Trophoblast cell (in vitro differentiated cells and primary cell): ENCODE results near the gene BCL7A.
A peak's percentile ranks its signal among the peaks of the same experiment; 100 is the strongest.

Experiments used
- DNase-seq, 2 donors: peaks; one replicate each; pipeline ENCODE4 v3.0.0-alpha.2; 2016
- H2AFZ ChIP-seq: 2 replicates; pipeline ENCODE4 v1.6.1; 2013; ENCODE audit warnings: low read length, moderate library complexity, mild to moderate bottlenecking; ENCODE audit not compliant: insufficient read depth, poor library complexity
- H2AK5ac ChIP-seq: 2 replicates; pipeline ENCODE4 v1.6.1; 2013; ENCODE audit warnings: mild to moderate bottlenecking, low read length
- H2BK120ac ChIP-seq: 2 replicates; pipeline ENCODE4 v1.6.1; 2013; ENCODE audit warnings: low read length, mild to moderate bottlenecking, moderate library complexity; ENCODE audit not compliant: insufficient read depth, poor library complexity
- H2BK12ac ChIP-seq: 2 replicates; pipeline ENCODE4 v1.6.1; 2013; ENCODE audit warnings: mild to moderate bottlenecking, low read length, moderate library complexity
- H2BK5ac ChIP-seq: 2 replicates; pipeline ENCODE4 v1.6.1; 2013; ENCODE audit warnings: low read length, low read depth, moderate library complexity, mild to moderate bottlenecking; ENCODE audit not compliant: poor library complexity
- H3K14ac ChIP-seq: 2 replicates; pipeline ENCODE4 v1.6.1; 2013; ENCODE audit warnings: mild to moderate bottlenecking, low read length
- H3K18ac ChIP-seq: 2 replicates; pipeline ENCODE4 v1.6.1; 2013; ENCODE audit warnings: mild to moderate bottlenecking, low read length
- H3K23ac ChIP-seq: 2 replicates; pipeline ENCODE4 v1.6.1; 2013; ENCODE audit warnings: low read length
- H3K27ac ChIP-seq: 2 replicates; pipeline ENCODE4 v1.5.1; 2013; ENCODE audit warnings: low read depth, mild to moderate bottlenecking, inconsistent platforms, low read length, moderate library complexity
- H3K27me3 ChIP-seq: 2 replicates; pipeline ENCODE4 v1.6.1; 2013; ENCODE audit warnings: inconsistent platforms, mild to moderate bottlenecking, low read length, moderate library complexity; ENCODE audit not compliant: insufficient read depth
- H3K36me3 ChIP-seq, 2 experiments: 1 replicate in 1 of 2; 2 replicates in 1 of 2; pipeline ENCODE4 v1.6.1; 2013; ENCODE audit warnings: low read length in 2 of 2, mild to moderate bottlenecking in 2 of 2, moderate library complexity in 1 of 2; ENCODE audit not compliant: insufficient read depth in 2 of 2, control insufficient read depth in 1 of 2
- H3K4ac ChIP-seq: 2 replicates; pipeline ENCODE4 v1.6.1; 2013; ENCODE audit warnings: low read depth, mild to moderate bottlenecking, low read length, moderate library complexity
- H3K4me1 ChIP-seq, 2 experiments: 1 replicate in 1 of 2; 2 replicates in 1 of 2; pipeline ENCODE4 v1.6.1; 2013; ENCODE audit warnings: low read length in 2 of 2, mild to moderate bottlenecking in 2 of 2, moderate library complexity in 1 of 2; ENCODE audit not compliant: insufficient read depth in 2 of 2, control insufficient read depth in 1 of 2
- H3K4me2 ChIP-seq: 2 replicates; pipeline ENCODE4 v1.6.1; 2013; ENCODE audit warnings: inconsistent platforms, mild to moderate bottlenecking, low read length, moderate library complexity
- H3K4me3 ChIP-seq: 2 replicates; pipeline ENCODE4 v1.5.1; 2013; ENCODE audit warnings: mild to moderate bottlenecking, low read depth, low read length, inconsistent platforms
- H3K79me1 ChIP-seq: one replicate; pipeline ENCODE4 v1.6.1; 2013; ENCODE audit warnings: low read length
- H3K79me2 ChIP-seq: 2 replicates; pipeline ENCODE4 v1.6.1; 2013; ENCODE audit warnings: low read length, mild to moderate bottlenecking; ENCODE audit not compliant: control insufficient read depth, insufficient read depth, poor library complexity
- H3K9ac ChIP-seq: 2 replicates; pipeline ENCODE4 v1.6.1; 2013; ENCODE audit warnings: mild to moderate bottlenecking, low read length
- H3K9me3 ChIP-seq: 2 replicates; pipeline ENCODE4 v1.6.1; 2013; ENCODE audit warnings: low read depth, mild to moderate bottlenecking, control low read depth, inconsistent platforms, low read length; ENCODE audit not compliant: insufficient read depth
- H4K12ac ChIP-seq: 2 replicates; pipeline ENCODE4 v1.6.1; 2013; ENCODE audit warnings: low read depth, mild to moderate bottlenecking, low read length, moderate library complexity
- H4K8ac ChIP-seq: 2 replicates; pipeline ENCODE4 v1.6.1; 2013; ENCODE audit warnings: low read depth, mild to moderate bottlenecking, low read length, moderate library complexity
- H4K91ac ChIP-seq: one replicate; pipeline ENCODE4 v1.6.1; 2013; ENCODE audit warnings: low read depth, mild to moderate bottlenecking, low read length, moderate library complexity
- WGBS: extraction: QIAGEN DNeasy Blood & Tissue Kit; methylation state at CpG from one replicate; pipeline ENCODE4 v1.1.7; 2013; ENCODE audit warnings: missing lambda C conversion rate; ENCODE audit not compliant: insufficient read length, insufficient coverage; ENCODE audit errors: extremely low coverage; 5-methylcytosine and 5-hydroxymethylcytosine counted together

BCL7A gene

DNA sequence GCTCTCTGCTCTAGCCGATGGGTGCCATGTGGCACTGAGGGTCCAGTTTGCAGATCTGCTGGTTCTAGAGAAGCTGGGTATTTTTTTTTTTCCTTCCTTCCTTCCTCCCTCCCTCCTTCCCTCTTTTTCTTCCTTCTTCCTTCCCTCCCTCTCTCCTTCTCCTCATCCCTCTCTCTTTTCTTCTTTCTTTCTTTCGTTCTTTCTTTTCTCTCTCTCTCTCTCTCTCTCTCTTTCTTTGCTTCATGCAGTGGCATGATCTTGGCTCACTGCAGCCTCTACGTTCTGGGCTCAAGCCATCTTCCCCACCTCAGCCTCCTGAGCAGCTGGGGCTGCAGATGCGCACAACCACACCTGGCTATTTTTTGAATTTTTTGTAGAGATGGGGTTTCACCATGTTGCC, 2.7 kb upstream of the BCL7A start:
- Histone ChIP-seq H3K4me1 (peaks cover 7 to 8% of the 10 kb centered on the region in 2 experiments), H3K14ac (no peak overlapping the region), H4K91ac (no peak overlapping the region), H2BK120ac (no peak overlapping the region), H3K18ac (no peak overlapping the region), H3K4me2 (no peak overlapping the region), H3K9ac (no peak overlapping the region), H3K4me3 (no peak overlapping the region), H3K79me2 (peaks cover 8% of the 10 kb centered on the region), H4K8ac (no peak overlapping the region), H3K79me1 (peaks cover 9% of the 10 kb centered on the region), H2AK5ac (no peak overlapping the region), H3K4ac (no peak overlapping the region), H3K23ac (no peak overlapping the region), H4K12ac (no peak overlapping the region), H2BK12ac (no peak overlapping the region), H3K36me3 (no peaks in the 10 kb centered on the region), H3K27me3 (peaks cover 6% of the 10 kb centered on the region), H3K27ac (no peak overlapping the region), H2BK5ac (no peak overlapping the region), H2AFZ (no peak overlapping the region), H3K9me3 (peaks cover 3% of the 10 kb centered on the region)
- WGBS: no CpG with 5 or more reads among the region's 4 CpGs
- no peak for DNase-seq

DNA sequence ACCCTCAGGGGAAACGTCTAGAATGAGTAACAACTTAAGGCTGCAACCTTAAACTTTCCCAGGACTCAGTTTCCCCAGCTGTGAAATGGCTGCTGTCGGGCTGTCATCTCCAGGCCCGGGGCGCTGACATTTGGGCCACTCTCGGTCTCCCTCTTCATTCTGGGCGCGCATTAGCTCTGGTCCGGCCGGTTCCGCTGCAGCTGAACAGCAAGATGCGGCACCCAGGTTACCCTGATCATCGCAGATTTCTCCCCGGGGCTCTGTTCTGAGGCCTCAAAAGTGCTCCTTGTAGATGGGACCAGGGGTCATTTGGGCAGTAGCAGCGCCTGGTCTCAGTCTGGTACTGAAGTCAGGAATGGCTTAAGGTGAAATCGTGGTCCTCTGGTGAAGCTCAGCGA, 890 bp upstream of the BCL7A start:
- no peak overlapping the region for H2BK5ac ChIP-seq

DNA sequence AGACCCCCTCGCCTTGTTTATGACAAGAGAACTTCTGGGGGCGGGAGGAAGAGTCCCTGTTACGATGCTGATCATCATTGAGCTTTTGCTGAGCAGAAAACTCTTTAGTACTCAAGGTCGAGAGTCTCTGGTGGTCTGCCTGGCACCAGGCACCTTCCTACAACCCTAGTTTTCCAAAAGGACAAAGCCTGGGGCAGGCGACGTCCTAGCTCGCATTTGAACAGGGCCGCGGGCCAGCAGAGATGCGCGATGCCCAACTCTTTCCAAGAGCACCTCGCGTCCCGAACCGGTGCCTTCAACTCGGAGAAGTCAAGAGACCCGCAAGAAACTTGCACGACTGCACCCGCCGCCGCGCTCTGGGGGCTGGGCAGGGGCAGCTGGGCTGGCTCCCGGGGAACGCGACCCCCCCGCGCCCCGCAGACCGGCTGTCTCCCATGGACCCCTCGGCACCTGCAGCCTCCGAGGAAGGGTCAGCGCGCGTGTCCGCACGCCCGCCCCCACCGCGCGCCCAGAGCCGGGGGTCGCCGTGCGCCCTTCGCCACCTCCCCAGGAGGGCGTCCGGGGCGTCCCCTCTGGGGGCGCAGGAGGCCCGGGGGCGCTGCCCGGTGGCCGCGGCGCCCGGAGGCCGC, 377 bp upstream of the BCL7A start:
- Histone ChIP-seq H2AFZ (peak overlapping the region; percentile 51), H2AK5ac (no peak overlapping the region), H2BK5ac (no peak overlapping the region), H3K18ac (no peak overlapping the region), H3K4ac (no peak overlapping the region), H3K9ac (no peak overlapping the region), H3K23ac (no peak overlapping the region), H3K79me1 (peaks cover 9% of the 10 kb centered on the region), H4K8ac (no peak overlapping the region), H3K27ac (no peak overlapping the region), H4K12ac (no peak overlapping the region), H3K4me3 (peak overlapping the region; percentile 89), H2BK12ac (no peak overlapping the region), H3K9me3 (peaks cover 4% of the 10 kb centered on the region), H3K79me2 (peaks cover 8% of the 10 kb centered on the region), H4K91ac (no peak overlapping the region), H3K36me3 (no peaks in the 10 kb centered on the region), H3K14ac (no peak overlapping the region), H3K27me3 (peaks cover 6% of the 10 kb centered on the region), H2BK120ac (no peak overlapping the region), H3K4me1 (peaks cover 7 to 8% of the 10 kb centered on the region in 2 experiments), H3K4me2 (peak overlapping the region; percentile 99)
- WGBS: no CpG with 5 or more reads among the region's 57 CpGs
- peak in 1 of 2 donors; percentile 10 for DNase-seq

More for the DNA sequence above, 890 bp upstream of the BCL7A start:
- no peak for DNase-seq
- H3K27me3 ChIP-seq: peaks cover 6% of the 10 kb centered on the region
- no peak overlapping the region for H3K14ac ChIP-seq
- H3K4me3 ChIP-seq: no peak overlapping the region
- H2AK5ac ChIP-seq: no peak overlapping the region
- peaks cover 3% of the 10 kb centered on the region for H3K9me3 ChIP-seq
- H3K18ac ChIP-seq: no peak overlapping the region
- peaks cover 7 to 8% of the 10 kb centered on the region in 2 experiments for H3K4me1 ChIP-seq
- no peak overlapping the region for H3K4ac ChIP-seq
- peak overlapping the region; percentile 99 for H3K4me2 ChIP-seq
- H4K8ac ChIP-seq: no peak overlapping the region
- H4K12ac ChIP-seq: no peak overlapping the region
- H2BK12ac ChIP-seq: no peak overlapping the region
- no peak overlapping the region for H4K91ac ChIP-seq
- peaks cover 8% of the 10 kb centered on the region for H3K79me2 ChIP-seq
- H2BK120ac ChIP-seq: no peak overlapping the region
- no peak overlapping the region for H2AFZ ChIP-seq
- H3K27ac ChIP-seq: no peak overlapping the region
- no CpG with 5 or more reads among the region's 16 CpGs for WGBS
- H3K79me1 ChIP-seq: peaks cover 9% of the 10 kb centered on the region
- no peak overlapping the region for H3K9ac ChIP-seq
- no peak overlapping the region for H3K23ac ChIP-seq
- H3K36me3 ChIP-seq: no peaks in the 10 kb centered on the region

GRCh38 chr12:122022393-122023338, 982 bp downstream of the BCL7A start:
- peaks cover 8% of the 10 kb centered on the region for H3K79me2 ChIP-seq
- peak overlapping the region; percentile 43 for H3K9ac ChIP-seq
- H2BK12ac ChIP-seq: no peak overlapping the region
- peak overlapping the region; percentile 69 for H4K8ac ChIP-seq
- H2AK5ac ChIP-seq: no peak overlapping the region
- H2BK5ac ChIP-seq: no peak overlapping the region
- H2BK120ac ChIP-seq: peak overlapping the region; percentile 46
- peak overlapping the region; percentile 12 for H3K27ac ChIP-seq
- H3K9me3 ChIP-seq: peaks cover 5% of the 10 kb centered on the region
- peak overlapping the region; percentile 44 for H3K14ac ChIP-seq
- DNase-seq: peak in 1 of 2 donors; percentile 18
- H3K23ac ChIP-seq: no peak overlapping the region
- H3K4me2 ChIP-seq: peak overlapping the region; percentile 99
- peaks cover 9% of the 10 kb centered on the region for H3K79me1 ChIP-seq
- peak overlapping the region; percentile 34 for H4K91ac ChIP-seq
- H2AFZ ChIP-seq: peak overlapping the region; percentile 66
- H3K18ac ChIP-seq: peak overlapping the region; percentile 61
- peak overlapping the region; percentile 74 for H4K12ac ChIP-seq
- H3K36me3 ChIP-seq: no peaks in the 10 kb centered on the region
- peaks cover 6% of the 10 kb centered on the region for H3K27me3 ChIP-seq
- peaks cover 7 to 8% of the 10 kb centered on the region in 2 experiments for H3K4me1 ChIP-seq
- WGBS: no CpG with 5 or more reads among the region's 124 CpGs
- H3K4ac ChIP-seq: peak overlapping the region; percentile 67
- peak overlapping the region; percentile 89 for H3K4me3 ChIP-seq
